ENCODE data around the gene TRIM56.
"Not testable (repeated sequence)": the region's sequence is repeated elsewhere in the genome, so short reads cannot be mapped to it uniquely, and the experiment has no call there.

TRIM56 gene

GRCh38 chr7:101060992-101061391, 24.3 kb upstream of the TRIM56 start:
- H3K4me3 ChIP-seq (ENCODE audit: low read depth, low read length) = no peak overlapping the region
- H3K4me1 ChIP-seq = no peaks in the 10 kb centered on the region
- H3K9me3 ChIP-seq (ENCODE audit: control insufficient read depth, low read length) = no peaks in the 10 kb centered on the region
- H3K27me3 ChIP-seq (ENCODE audit: control insufficient read depth, insufficient read depth, low read length) = no peaks in the 10 kb centered on the region
- no peak for TF ChIP-seq CTCF (IDR thresholded peaks at IDR 0.05)
- no peak overlapping the region for H3K9ac ChIP-seq
- H3K27ac ChIP-seq = no peak overlapping the region
- no peak overlapping the region for H2AFZ ChIP-seq
- H3K4me2 ChIP-seq (ENCODE audit: low read length) = no peak overlapping the region
- no peaks in the 10 kb centered on the region for H3K79me2 ChIP-seq
- H3K36me3 ChIP-seq (ENCODE audit: control insufficient read depth, insufficient read depth, low read length) = no peaks in the 10 kb centered on the region

GRCh38 chr7:101064176-101064550, 21.1 kb upstream of the TRIM56 start:
- H3K4me3 ChIP-seq (ENCODE audit: low read depth, low read length); H3K4me1 ChIP-seq; H3K27me3 ChIP-seq (ENCODE audit: control insufficient read depth, insufficient read depth, low read length); H3K79me2 ChIP-seq; H3K36me3 ChIP-seq (ENCODE audit: control insufficient read depth, insufficient read depth, low read length); H3K4me2 ChIP-seq (ENCODE audit: low read length); H3K9me3 ChIP-seq (ENCODE audit: control insufficient read depth, low read length); H3K9ac ChIP-seq; H2AFZ ChIP-seq; H3K27ac ChIP-seq: not testable (repeated sequence)

- not testable (repeated sequence) for H3K36me3 ChIP-seq (ENCODE audit: control insufficient read depth, insufficient read depth, low read length); H3K4me3 ChIP-seq (ENCODE audit: low read depth, low read length); H3K4me1 ChIP-seq; H3K79me2 ChIP-seq; H3K27ac ChIP-seq; H3K27me3 ChIP-seq (ENCODE audit: control insufficient read depth, insufficient read depth, low read length); H2AFZ ChIP-seq; H3K9me3 ChIP-seq (ENCODE audit: control insufficient read depth, low read length); H3K4me2 ChIP-seq (ENCODE audit: low read length); H3K9ac ChIP-seq
Measured at GRCh38 chr7:101065162-101065561, 20.1 kb upstream of the TRIM56 start.

GRCh38 chr7:101066141-101066832, 19.0 kb upstream of the TRIM56 start:
- Histone ChIP-seq H3K4me3 (ENCODE audit: low read depth, low read length) (no peak overlapping the region), H3K79me2 (no peaks in the 10 kb centered on the region), H3K4me1 (no peaks in the 10 kb centered on the region), H3K27me3 (ENCODE audit: control insufficient read depth, insufficient read depth, low read length) (no peaks in the 10 kb centered on the region), H2AFZ (peak overlapping the region; percentile 62), H3K9ac (no peak overlapping the region), H3K36me3 (ENCODE audit: control insufficient read depth, insufficient read depth, low read length) (no peaks in the 10 kb centered on the region), H3K9me3 (ENCODE audit: control insufficient read depth, low read length) (no peaks in the 10 kb centered on the region), H3K4me2 (ENCODE audit: low read length) (no peak overlapping the region), H3K27ac (no peak overlapping the region)
- no peak for TF ChIP-seq CTCF (IDR thresholded peaks at IDR 0.05)

GRCh38 chr7:101066833-101067177, 18.5 kb upstream of the TRIM56 start:
- no peak for TF ChIP-seq CTCF (IDR thresholded peaks at IDR 0.05)
- Histone ChIP-seq H3K4me3 (ENCODE audit: low read depth, low read length) (no peak overlapping the region), H3K36me3 (ENCODE audit: control insufficient read depth, insufficient read depth, low read length) (no peaks in the 10 kb centered on the region), H3K9ac (no peak overlapping the region), H3K27ac (no peak overlapping the region), H3K4me1 (no peaks in the 10 kb centered on the region), H3K27me3 (ENCODE audit: control insufficient read depth, insufficient read depth, low read length) (no peaks in the 10 kb centered on the region), H2AFZ (no peak overlapping the region), H3K9me3 (ENCODE audit: control insufficient read depth, low read length) (no peaks in the 10 kb centered on the region), H3K79me2 (no peaks in the 10 kb centered on the region), H3K4me2 (ENCODE audit: low read length) (no peak overlapping the region)

- Histone ChIP-seq H3K4me3 (ENCODE audit: low read depth, low read length) (no peak overlapping the region), H3K4me2 (ENCODE audit: low read length) (no peak overlapping the region), H3K9ac (no peak overlapping the region), H3K36me3 (ENCODE audit: control insufficient read depth, insufficient read depth, low read length) (no peaks in the 10 kb centered on the region), H2AFZ (no peak overlapping the region), H3K9me3 (ENCODE audit: control insufficient read depth, low read length) (no peaks in the 10 kb centered on the region), H3K27me3 (ENCODE audit: control insufficient read depth, insufficient read depth, low read length) (no peaks in the 10 kb centered on the region), H3K79me2 (no peaks in the 10 kb centered on the region), H3K4me1 (no peaks in the 10 kb centered on the region), H3K27ac (no peak overlapping the region)
- no peak for TF ChIP-seq CTCF (IDR thresholded peaks at IDR 0.05)
Measured at GRCh38 chr7:101068401-101068800, 16.9 kb upstream of the TRIM56 start.

GRCh38 chr7:101071362-101072104, 13.7 kb upstream of the TRIM56 start:
- H3K79me2 ChIP-seq; H3K4me2 ChIP-seq (ENCODE audit: low read length); H2AFZ ChIP-seq; H3K27me3 ChIP-seq (ENCODE audit: control insufficient read depth, insufficient read depth, low read length); H3K4me1 ChIP-seq; H3K4me3 ChIP-seq (ENCODE audit: low read depth, low read length); H3K9ac ChIP-seq; H3K27ac ChIP-seq; H3K36me3 ChIP-seq (ENCODE audit: control insufficient read depth, insufficient read depth, low read length); H3K9me3 ChIP-seq (ENCODE audit: control insufficient read depth, low read length): not testable (repeated sequence)
